ENCODE measurements around the gene SPINK14.

The SPINK14 gene

GRCh38 chr5:148168246-148168645 lies at the start of gene SPINK14:
Gene SPINK14 (plus strand): TSS chr5:148168546. CDS start chr5:148169733, 1,187 bp downstream.
- DNase-seq (ENCODE audit: low spot score), result no peak

- no peak for DNase-seq (ENCODE audit: low spot score)
Measured at GRCh38 chr5:148120317-148120716, 48.0 kb upstream of the SPINK14 start.

- DNase-seq (ENCODE audit: low spot score), result no peak
Measured at GRCh38 chr5:148125641-148126040, 42.7 kb upstream of the SPINK14 start.

- DNase-seq (ENCODE audit: low spot score), result no peak
Measured at GRCh38 chr5:148135091-148136048, 33.0 kb upstream of the SPINK14 start.

- DNase-seq (ENCODE audit: low spot score), result no peak
Measured at GRCh38 chr5:148140846-148141245, 27.5 kb upstream of the SPINK14 start.

- no peak for DNase-seq (ENCODE audit: low spot score)
Measured at GRCh38 chr5:148141645-148142044, 26.7 kb upstream of the SPINK14 start.

- DNase-seq (ENCODE audit: low spot score), result no peak
Measured at GRCh38 chr5:148145916-148146315, 22.4 kb upstream of the SPINK14 start.

GRCh38 chr5:148146487-148146886 lies 21.9 kb upstream of the SPINK14 start:
- no peak for DNase-seq (ENCODE audit: low spot score)

GRCh38 chr5:148147415-148147814 lies 20.9 kb upstream of the SPINK14 start:
- DNase-seq (ENCODE audit: low spot score), result no peak

GRCh38 chr5:148151872-148152271 lies 16.5 kb upstream of the SPINK14 start:
- no peak for DNase-seq (ENCODE audit: low spot score)

GRCh38 chr5:148152781-148153180 lies 15.6 kb upstream of the SPINK14 start:
- DNase-seq (ENCODE audit: low spot score), result no peak

- DNase-seq (ENCODE audit: low spot score), result no peak
Measured at GRCh38 chr5:148156609-148157008, 11.7 kb upstream of the SPINK14 start.

GRCh38 chr5:148162038-148162437 lies 6.3 kb upstream of the SPINK14 start:
- DNase-seq (ENCODE audit: low spot score), result no peak

- DNase-seq (ENCODE audit: low spot score), result no peak
Measured at GRCh38 chr5:148163345-148163744, 5.0 kb upstream of the SPINK14 start.

GRCh38 chr5:148166550-148167283 lies 1.6 kb upstream of the SPINK14 start:
- no peak for DNase-seq (ENCODE audit: low spot score)

- no peak for DNase-seq (ENCODE audit: low spot score)
Measured at GRCh38 chr5:148172377-148172776, 4.0 kb downstream of the SPINK14 start.

GRCh38 chr5:148176480-148176879 lies 8.1 kb downstream of the SPINK14 start:
- no peak for DNase-seq (ENCODE audit: low spot score)

- DNase-seq (ENCODE audit: low spot score), result no peak
Measured at GRCh38 chr5:148177207-148177606, 8.9 kb downstream of the SPINK14 start.

- DNase-seq (ENCODE audit: low spot score), result no peak
Measured at GRCh38 chr5:148179234-148179824, 11.0 kb downstream of the SPINK14 start.

GRCh38 chr5:148186248-148187003 lies 18.1 kb downstream of the SPINK14 start:
- DNase-seq (ENCODE audit: low spot score), result no peak

- DNase-seq (ENCODE audit: low spot score), result no peak
Measured at GRCh38 chr5:148191010-148191409, 22.7 kb downstream of the SPINK14 start.

GRCh38 chr5:148193202-148193601 lies 24.9 kb downstream of the SPINK14 start:
- DNase-seq (ENCODE audit: low spot score), result no peak
